ENCODE data around the gene MAPKAPK3.

The MAPKAPK3 gene

GRCh38 chr3:50587806-50588758, 28.9 kb upstream of the MAPKAPK3 start:
- DNase-seq, result no peak

GRCh38 chr3:50588759-50589433, 28.1 kb upstream of the MAPKAPK3 start:
- DNase-seq, result no peak

GRCh38 chr3:50591196-50591741, 25.7 kb upstream of the MAPKAPK3 start:
- peak; percentile 63 to 73 (median 69) for DNase-seq

GRCh38 chr3:50592568-50592967, 24.4 kb upstream of the MAPKAPK3 start:
- peak; percentile 51 to 76 (median 66) for DNase-seq

- DNase-seq, result no peak
Observed at GRCh38 chr3:50594253-50594785, 22.6 kb upstream of the MAPKAPK3 start.

- DNase-seq, result no peak
Observed at GRCh38 chr3:50599115-50599715, 17.7 kb upstream of the MAPKAPK3 start.

- no peak for DNase-seq
Observed at GRCh38 chr3:50599716-50600118, 17.2 kb upstream of the MAPKAPK3 start.

- DNase-seq, result peak in 1 of 4 experiments; percentile 25
Observed at GRCh38 chr3:50600141-50600753, 16.7 kb upstream of the MAPKAPK3 start.

GRCh38 chr3:50600841-50601591, 15.9 kb upstream of the MAPKAPK3 start:
- DNase-seq, result peak; percentile 90 to 95 (median 94)

- no peak for DNase-seq
Observed at GRCh38 chr3:50602595-50603191, 14.3 kb upstream of the MAPKAPK3 start.

GRCh38 chr3:50603261-50604109, 13.5 kb upstream of the MAPKAPK3 start:
- DNase-seq, result no peak

- DNase-seq, result no peak
Observed at GRCh38 chr3:50604110-50604621, 12.8 kb upstream of the MAPKAPK3 start.

- peak; percentile 54 to 74 (median 72) for DNase-seq
Observed at GRCh38 chr3:50604628-50605588, 12.0 kb upstream of the MAPKAPK3 start.

- DNase-seq, result peak; percentile 58 to 75 (median 72)
Observed at GRCh38 chr3:50605901-50606326, 11.0 kb upstream of the MAPKAPK3 start.

GRCh38 chr3:50606596-50606995, 10.4 kb upstream of the MAPKAPK3 start:
- DNase-seq, result no peak

- no peak for DNase-seq
Observed at GRCh38 chr3:50607271-50608091, 9.5 kb upstream of the MAPKAPK3 start.

GRCh38 chr3:50608278-50608677, 8.7 kb upstream of the MAPKAPK3 start:
- DNase-seq, result no peak
